SK-N-SH treated with all-trans-retinoic acid at 6 μM for 48 hours (cell line): ENCODE data around the gene ZBTB8OS.
"Not testable (repeated sequence)": the region's sequence is repeated elsewhere in the genome, so short reads cannot be mapped to it uniquely, and the experiment has no call there.

ENCODE experiments used
- ATAC-seq: fragments of 200-7000 bp; cut with Tn5 transposase; 3 replicates; pipeline ENCODE4 v1.9.1; 2020; ENCODE audit warnings: mild to moderate bottlenecking, moderate library complexity
- ARNTL ChIP-seq: fragments of 450-650 bp; formaldehyde crosslinking; IDR thresholded peaks from 2 replicates; pipeline ENCODE4 v1.5.0; 2020; ENCODE audit warnings: low read depth, mild to moderate bottlenecking, moderate library complexity, borderline replicate concordance
- CREB5 ChIP-seq: fragments of 250-450 bp; sonication (Bioruptor Pico); IDR thresholded peaks from 2 replicates; pipeline ENCODE4 v1.5.1; 2020; ENCODE audit warnings: low read depth, mild to moderate bottlenecking, moderate library complexity
- CSDC2 ChIP-seq: fragments of 250-450 bp; sonication (Bioruptor Pico); IDR thresholded peaks from 2 replicates; pipeline ENCODE4 v1.5.0; 2020; ENCODE audit warnings: mild to moderate bottlenecking, moderate library complexity
- CSRNP3 ChIP-seq: fragments of 250-450 bp; sonication (Bioruptor Pico); IDR thresholded peaks from 2 replicates; pipeline ENCODE4 v1.5.1; 2021; ENCODE audit warnings: mild to moderate bottlenecking, moderate library complexity
- ESRRG ChIP-seq: fragments of 250-450 bp; sonication (Bioruptor Pico); IDR thresholded peaks from 2 replicates; pipeline ENCODE4 v1.6.1; 2021; ENCODE audit warnings: mild to moderate bottlenecking
- GLIS3 ChIP-seq: fragments of 250-450 bp; sonication (Bioruptor Pico); IDR thresholded peaks from 2 replicates; pipeline ENCODE4 v1.5.0; 2020; ENCODE audit warnings: mild to moderate bottlenecking, moderate library complexity
- ISL1 ChIP-seq: fragments of 250-450 bp; sonication (Bioruptor Pico); IDR thresholded peaks from 2 replicates; pipeline ENCODE4 v2.1.2; 2022; ENCODE audit warnings: mild to moderate bottlenecking, moderate library complexity
- OSR1 ChIP-seq: fragments of 250-450 bp; sonication (Bioruptor Pico); IDR thresholded peaks from 2 replicates; pipeline ENCODE4 v1.8.0; 2022; ENCODE audit warnings: moderate library complexity, mild to moderate bottlenecking, inconsistent platforms
- PATZ1 ChIP-seq: fragments of 250-450 bp; sonication (Bioruptor Pico); IDR thresholded peaks from 2 replicates; pipeline ENCODE4 v1.8.0; 2020; ENCODE audit warnings: mild to moderate bottlenecking, moderate library complexity, borderline replicate concordance
- POU6F1 ChIP-seq: fragments of 250-450 bp; sonication (Bioruptor Pico); IDR thresholded peaks from 2 replicates; pipeline ENCODE4 v1.8.0; 2021; ENCODE audit warnings: low read depth, mild to moderate bottlenecking, moderate library complexity, borderline replicate concordance
- PPARA ChIP-seq: fragments of 250-450 bp; sonication (Bioruptor Pico); IDR thresholded peaks from 2 replicates; pipeline ENCODE4 v1.5.0; 2020; ENCODE audit warnings: mild to moderate bottlenecking, borderline replicate concordance
- RARB ChIP-seq: fragments of 250-450 bp; sonication (Bioruptor Pico); IDR thresholded peaks from 2 replicates; pipeline ENCODE4 v1.8.0; 2021; ENCODE audit warnings: mild to moderate bottlenecking, moderate library complexity
- TCF4 ChIP-seq: fragments of 250-450 bp; sonication (Bioruptor Pico); IDR thresholded peaks from 2 replicates; pipeline ENCODE4 v1.8.0; 2021; ENCODE audit warnings: mild to moderate bottlenecking, moderate library complexity, borderline replicate concordance
- TOX ChIP-seq: fragments of 250-450 bp; sonication (Bioruptor Pico); IDR thresholded peaks from 2 replicates; pipeline ENCODE4 v1.8.0; 2021; ENCODE audit warnings: mild to moderate bottlenecking, moderate library complexity, borderline replicate concordance
- TSHZ2 ChIP-seq: fragments of 250-450 bp; sonication (Bioruptor Pico); IDR thresholded peaks from 2 replicates; pipeline ENCODE4 v1.5.0; 2020; ENCODE audit warnings: mild to moderate bottlenecking, moderate library complexity
- ZFP3 ChIP-seq: fragments of 250-450 bp; sonication (Bioruptor Pico); IDR thresholded peaks from 2 replicates; pipeline ENCODE4 v1.5.0; 2020; ENCODE audit warnings: mild to moderate bottlenecking, moderate library complexity
- ZFP30 ChIP-seq: fragments of 450-650 bp; formaldehyde crosslinking; IDR thresholded peaks from 2 replicates; pipeline ENCODE4 v1.5.0; 2022; ENCODE audit warnings: mild to moderate bottlenecking, moderate library complexity
- ZNF565 ChIP-seq: fragments of 450-650 bp; formaldehyde crosslinking; conservative IDR thresholded peaks from 2 replicates; pipeline ENCODE4 v1.5.0; 2020; ENCODE audit warnings: low read depth, mild to moderate bottlenecking, moderate library complexity
- ZNF70 ChIP-seq: fragments of 450-650 bp; formaldehyde crosslinking; IDR thresholded peaks from 2 replicates; pipeline ENCODE4 v1.5.0; 2020; ENCODE audit warnings: mild to moderate bottlenecking, moderate library complexity

ZBTB8OS gene

GRCh38 chr1:32681999-32682398 is 31.6 kb upstream of the ZBTB8OS start:
- ATAC-seq = no peak
- no peak for TF ChIP-seq ZFP30 (CRISPR knock-in tag)

GRCh38 chr1:32681509-32681908 is 31.2 kb upstream of the ZBTB8OS start:
- ATAC-seq = peak; percentile 68

GRCh38 chr1:32680642-32681041 is 30.3 kb upstream of the ZBTB8OS start:
- no peak for TF ChIP-seq ARNTL (CRISPR knock-in tag)
- no peak for TF ChIP-seq ZFP3
- no peak for TF ChIP-seq TOX (CRISPR knock-in tag)
- no peak for TF ChIP-seq ZNF70 (CRISPR knock-in tag)
- TF ChIP-seq PPARA (CRISPR knock-in tag) = no peak
- no peak for TF ChIP-seq ZFP30 (CRISPR knock-in tag)
- TF ChIP-seq ZNF565 (CRISPR knock-in tag) = no peak
- no peak for TF ChIP-seq TCF4
- TF ChIP-seq RARB (CRISPR knock-in tag) = no peak
- no peak for TF ChIP-seq CSRNP3 (CRISPR knock-in tag)
- no peak for TF ChIP-seq TSHZ2 (CRISPR knock-in tag)
- no peak for TF ChIP-seq OSR1 (CRISPR knock-in tag)
- TF ChIP-seq POU6F1 (CRISPR knock-in tag) = no peak
- no peak for TF ChIP-seq ISL1 (CRISPR knock-in tag)
- no peak for TF ChIP-seq GLIS3 (CRISPR knock-in tag)
- no peak for TF ChIP-seq ESRRG
- no peak for TF ChIP-seq CSDC2 (CRISPR knock-in tag)
- TF ChIP-seq CREB5 (CRISPR knock-in tag) = no peak
- TF ChIP-seq PATZ1 (CRISPR knock-in tag) = no peak
- ATAC-seq = no peak

More at GRCh38 chr1:32681509-32681908, 31.2 kb upstream of the ZBTB8OS start:
- TF ChIP-seq PPARA (CRISPR knock-in tag) = no peak
- TF ChIP-seq OSR1 (CRISPR knock-in tag) = no peak
- no peak for TF ChIP-seq RARB (CRISPR knock-in tag)

GRCh38 chr1:32679993-32680392 is 29.6 kb upstream of the ZBTB8OS start:
- ATAC-seq = not testable (repeated sequence)
